Medulla oblongata (tissue), 1 donor: ENCODE data around the gene DDX27.

Experiments
- DNase-seq: peaks from one replicate; pipeline ENCODE4 v3.0.0-alpha.2; 2015; ENCODE audit errors: extremely low spot score

DDX27 gene

GRCh38 chr20:49278036-49278817 lies 59.0 kb downstream of the DDX27 start, which contains the start of gene ZNFX1:
ZNFX1 (minus strand) TSS chr20:49278057; CDS start chr20:49275839, 2,218 bp downstream.
- peak; percentile 99 for DNase-seq

- peak; percentile 30 for DNase-seq
Observed at GRCh38 chr20:49278818-49279676, 59.8 kb downstream of the DDX27 start.

GRCh38 chr20:49279677-49280462 lies 60.7 kb downstream of the DDX27 start:
- DNase-seq = no peak

GRCh38 chr20:49280463-49281058 lies 61.3 kb downstream of the DDX27 start:
- no peak for DNase-seq

- no peak for DNase-seq
Observed at GRCh38 chr20:49281059-49281912, 62.1 kb downstream of the DDX27 start.

- DNase-seq = no peak
Observed at GRCh38 chr20:49281913-49282467, 62.8 kb downstream of the DDX27 start.

- no peak for DNase-seq
Observed at GRCh38 chr20:49282584-49283171, 63.5 kb downstream of the DDX27 start.

- DNase-seq = no peak
Observed at GRCh38 chr20:49283176-49283702, 64.0 kb downstream of the DDX27 start.

GRCh38 chr20:49283703-49284625 lies 64.7 kb downstream of the DDX27 start:
- DNase-seq = no peak

- no peak for DNase-seq
Observed at GRCh38 chr20:49284818-49285217, 65.6 kb downstream of the DDX27 start.

- no peak for DNase-seq
Observed at GRCh38 chr20:49285233-49285668, 66.0 kb downstream of the DDX27 start.

GRCh38 chr20:49285813-49286494 lies 66.7 kb downstream of the DDX27 start:
- no peak for DNase-seq

- no peak for DNase-seq
Observed at GRCh38 chr20:49286689-49287551, 67.7 kb downstream of the DDX27 start.

GRCh38 chr20:49287555-49288249 lies 68.5 kb downstream of the DDX27 start:
- no peak for DNase-seq

GRCh38 chr20:49288250-49288751 lies 69.1 kb downstream of the DDX27 start:
- DNase-seq = no peak
